Erythroblast (primary cell): ENCODE measurements around the gene ASIC4.

ENCODE experiments used
- DNase-seq, 2 experiments: peaks; one replicate each; lab custom pipeline; 2025; lab: John Stamatoyannopoulos, UW
- GATA1 ChIP-seq: IDR thresholded peaks from 2 replicates; pipeline ENCODE4 v1.6.1; 2011; ENCODE audit warnings: low read depth, mild to moderate bottlenecking, control low read depth, low read length, moderate library complexity
- POLR2A ChIP-seq: IDR thresholded peaks from 2 replicates; pipeline ENCODE4 v1.6.1; 2011; ENCODE audit warnings: mild to moderate bottlenecking, low read length

Gene ASIC4

DNA sequence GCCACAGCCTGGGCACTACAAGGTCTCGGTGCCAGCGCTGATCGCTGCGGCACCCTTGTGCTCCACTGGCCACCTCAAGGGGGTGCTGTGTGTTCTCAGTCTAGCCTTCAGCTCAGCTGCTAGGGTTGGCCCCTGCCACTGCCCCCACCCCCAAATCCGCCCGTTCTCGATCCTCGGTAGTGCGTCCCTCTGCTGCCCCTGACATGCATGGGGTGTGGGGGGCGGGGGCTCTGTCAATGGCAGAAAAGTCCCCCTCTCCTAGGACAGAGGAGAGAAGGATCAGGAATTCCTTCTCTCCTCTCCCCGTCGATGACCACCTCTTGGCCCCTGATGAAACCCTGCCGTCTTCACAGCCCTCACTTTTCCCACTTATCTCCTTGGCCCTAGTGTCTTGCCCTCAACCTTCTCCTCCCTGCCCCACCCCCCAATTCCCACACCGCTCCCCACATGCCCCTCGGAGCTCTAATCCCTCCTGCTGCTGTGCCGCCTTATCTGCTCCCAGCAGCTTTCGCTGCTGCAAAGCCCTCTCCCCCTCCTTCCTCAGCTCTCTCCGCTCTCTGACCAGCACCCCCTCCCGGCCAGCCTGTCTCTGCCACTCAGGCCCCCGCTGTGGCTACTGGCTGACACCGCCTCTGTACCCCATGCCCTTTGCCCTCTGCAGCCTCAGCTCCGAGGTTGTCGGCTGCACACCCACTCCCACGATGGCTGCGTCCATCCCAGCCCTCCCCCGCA is 4.3 kb upstream of the ASIC4 start:
- peak; percentile 56 for TF ChIP-seq GATA1
- TF ChIP-seq POLR2A: no peak
- DNase-seq: peak; percentile 93 to 95

DNA sequence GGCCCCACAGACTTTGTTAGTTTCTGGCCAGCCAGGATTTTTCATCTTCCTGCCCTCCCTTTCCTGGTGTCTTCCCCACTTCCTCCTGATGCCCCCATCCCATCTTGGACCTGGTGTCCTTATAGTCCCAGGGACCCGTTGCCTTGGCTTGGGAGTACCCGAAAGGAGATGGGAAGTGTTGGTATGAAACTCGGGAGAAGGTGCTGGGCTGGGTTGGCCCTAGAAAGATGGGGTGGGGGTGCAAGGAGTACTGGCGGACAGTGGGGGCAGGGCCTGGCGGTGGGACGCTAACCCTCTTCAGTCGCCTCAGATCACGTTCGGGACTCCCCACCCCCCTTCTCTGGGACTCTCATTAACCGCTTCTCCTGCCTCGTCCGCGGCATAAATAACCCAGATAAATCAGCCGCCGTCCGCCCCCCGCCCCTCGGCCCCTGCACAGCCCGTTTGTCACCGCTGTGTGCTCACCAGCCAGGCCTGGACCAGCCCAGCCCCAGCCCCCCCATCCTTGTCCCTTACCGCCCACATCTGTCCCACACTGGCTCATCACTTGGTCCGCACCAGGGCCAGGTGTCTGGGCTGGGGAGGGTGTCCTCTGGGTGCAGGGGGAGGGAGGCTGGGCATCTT is 3.7 kb upstream of the ASIC4 start:
- TF ChIP-seq GATA1: no peak
- no peak for TF ChIP-seq POLR2A
- peak; percentile 35 to 50 for DNase-seq

DNA sequence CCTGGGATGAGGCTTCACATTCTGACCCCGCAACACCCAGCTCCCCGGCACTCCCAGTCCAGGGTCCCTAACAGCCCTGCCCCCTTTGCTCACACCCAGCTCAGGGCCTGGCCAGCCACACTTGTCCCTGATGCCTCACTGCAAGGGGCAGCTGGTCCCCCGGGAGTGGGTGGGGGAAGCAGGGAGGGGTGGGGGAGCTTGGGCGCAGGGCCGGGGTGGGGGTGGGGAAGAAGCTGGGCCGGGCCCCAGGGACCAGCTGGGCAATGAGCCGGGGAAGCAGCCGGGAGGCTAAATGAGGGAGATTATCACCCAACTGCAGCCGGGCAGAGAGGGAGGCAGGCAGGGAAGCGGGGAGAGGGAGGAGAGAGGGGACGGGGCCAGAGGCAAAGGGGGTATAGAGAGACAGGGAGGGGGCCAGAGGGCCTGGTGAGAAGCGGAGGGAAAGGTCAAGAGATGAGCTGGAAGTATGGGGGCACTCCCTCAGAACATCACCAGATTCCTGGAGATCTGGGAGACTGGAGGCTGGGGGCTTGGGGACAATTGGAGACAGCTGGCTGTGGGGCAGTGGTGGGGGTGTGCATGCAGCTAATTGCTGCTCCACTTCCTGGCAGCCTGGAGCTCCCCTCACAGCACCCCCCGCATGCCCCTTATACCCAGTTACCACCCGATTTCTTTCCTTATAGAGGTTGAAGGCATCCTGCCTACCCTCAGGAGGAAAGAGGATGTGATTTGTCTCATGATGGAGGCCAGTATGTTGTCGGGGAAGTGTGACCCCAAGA is 2.5 kb upstream of the ASIC4 start:
- DNase-seq: peak; percentile 74 to 75
- no peak for TF ChIP-seq GATA1
- TF ChIP-seq POLR2A: no peak

DNA sequence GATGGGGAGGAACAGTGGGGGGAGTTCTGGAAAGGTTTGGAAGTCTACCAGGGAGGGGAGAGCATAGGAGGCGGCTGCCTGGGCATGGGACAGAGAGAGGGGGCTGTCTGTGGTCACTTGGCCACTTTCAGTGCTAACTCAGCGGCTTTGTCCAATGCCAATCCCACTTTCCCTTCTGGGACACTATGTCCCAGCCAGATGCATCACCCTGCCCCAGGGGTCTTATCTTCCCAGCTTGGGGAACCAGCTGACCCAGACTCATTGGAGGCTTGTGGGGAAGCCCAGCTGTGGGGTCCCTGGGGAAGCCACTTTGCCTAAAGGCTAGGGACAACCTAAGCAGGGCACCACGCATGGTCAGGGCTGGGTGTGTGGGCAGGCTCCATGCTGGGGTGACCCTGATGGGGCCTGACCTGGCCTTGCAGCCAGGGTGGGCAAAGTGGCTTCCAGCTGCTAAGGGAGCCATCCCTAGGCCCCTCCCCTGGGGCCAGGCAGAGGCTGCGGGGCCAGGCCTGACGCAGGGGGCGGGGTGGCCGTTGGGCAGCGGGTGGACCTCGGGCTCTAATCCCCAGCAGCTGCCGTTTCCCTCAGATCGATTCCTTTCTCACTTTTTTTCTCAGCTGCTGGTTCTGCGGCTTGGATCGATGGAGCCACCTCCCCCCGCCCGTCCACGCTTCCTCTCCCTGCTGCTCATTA is 1.6 kb upstream of the ASIC4 start:
- DNase-seq: peak; percentile 36 to 39
- TF ChIP-seq GATA1: no peak
- no peak for TF ChIP-seq POLR2A

DNA sequence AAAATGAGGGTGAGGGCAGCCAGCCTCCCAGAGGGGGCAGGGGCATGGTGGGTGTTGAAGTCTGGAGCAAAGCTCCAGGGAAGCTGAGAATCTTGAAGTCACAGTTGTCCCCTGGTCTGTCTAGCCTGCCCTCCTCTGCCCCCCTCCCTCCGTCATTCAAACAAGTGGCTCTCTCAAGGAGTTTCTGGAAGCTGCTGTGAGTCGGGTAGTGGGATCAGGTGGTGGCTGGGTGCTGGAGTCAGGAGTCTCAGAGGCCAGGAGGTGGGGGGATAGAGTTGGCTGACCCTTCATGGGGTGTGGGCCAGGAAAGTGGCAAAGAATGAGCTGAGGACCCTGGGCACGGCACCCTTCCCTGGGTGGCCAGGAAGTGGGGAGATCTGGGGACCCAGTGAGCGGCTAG is 495 bp upstream of the ASIC4 start:
- peak; percentile 46 to 64 for DNase-seq
- TF ChIP-seq POLR2A (no peak), GATA1 (no peak)

DNA sequence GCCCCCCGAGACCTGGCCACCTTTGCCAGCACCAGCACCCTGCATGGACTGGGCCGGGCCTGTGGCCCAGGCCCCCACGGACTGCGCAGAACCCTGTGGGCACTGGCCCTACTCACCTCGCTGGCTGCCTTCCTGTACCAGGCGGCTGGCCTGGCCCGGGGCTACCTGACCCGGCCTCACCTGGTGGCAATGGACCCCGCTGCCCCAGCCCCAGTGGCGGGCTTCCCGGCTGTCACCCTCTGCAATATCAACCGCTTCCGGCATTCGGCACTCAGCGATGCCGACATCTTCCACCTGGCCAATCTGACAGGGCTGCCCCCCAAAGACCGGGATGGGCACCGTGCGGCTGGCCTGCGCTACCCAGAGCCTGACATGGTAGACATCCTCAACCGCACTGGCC is 554 bp downstream of the ASIC4 start:
- TF ChIP-seq GATA1 (no peak), POLR2A (no peak)
- DNase-seq: no peak

DNA sequence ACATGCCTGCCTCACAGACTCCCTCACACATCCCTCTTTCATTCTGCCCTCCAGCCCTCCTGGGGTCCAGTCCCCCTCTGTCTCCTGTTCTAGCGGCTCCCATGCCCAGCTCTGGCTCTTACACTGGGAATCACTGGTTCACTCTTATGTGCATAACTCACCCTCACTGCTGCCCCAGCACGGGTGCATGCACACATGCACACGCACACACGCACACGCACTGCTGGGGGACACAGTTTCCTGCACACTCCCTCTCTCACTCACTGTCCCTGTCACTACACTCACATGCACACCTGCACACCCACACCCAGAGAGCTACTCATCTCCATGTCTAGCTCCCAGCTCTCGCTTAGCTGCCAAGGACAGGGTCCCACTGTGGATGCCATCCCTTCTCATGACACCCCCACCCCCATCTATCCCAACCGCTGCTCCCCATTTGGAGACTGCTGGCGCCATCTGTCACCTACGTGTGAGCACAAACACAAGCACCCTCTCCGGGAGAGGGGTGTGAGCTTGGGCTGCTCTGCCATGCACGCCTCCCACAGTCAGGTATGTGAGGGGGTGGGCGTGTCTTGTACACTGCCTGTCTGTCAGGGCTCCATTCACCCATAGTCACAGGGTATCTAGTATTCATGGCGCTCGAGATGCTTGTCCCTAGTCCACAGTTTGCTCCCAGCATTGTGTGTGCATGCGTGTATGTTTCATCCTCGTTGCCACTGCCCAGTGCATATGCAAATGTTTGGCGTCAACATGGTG is 1.8 kb downstream of the ASIC4 start:
- DNase-seq: no peak
- TF ChIP-seq GATA1 (no peak), POLR2A (no peak)

DNA sequence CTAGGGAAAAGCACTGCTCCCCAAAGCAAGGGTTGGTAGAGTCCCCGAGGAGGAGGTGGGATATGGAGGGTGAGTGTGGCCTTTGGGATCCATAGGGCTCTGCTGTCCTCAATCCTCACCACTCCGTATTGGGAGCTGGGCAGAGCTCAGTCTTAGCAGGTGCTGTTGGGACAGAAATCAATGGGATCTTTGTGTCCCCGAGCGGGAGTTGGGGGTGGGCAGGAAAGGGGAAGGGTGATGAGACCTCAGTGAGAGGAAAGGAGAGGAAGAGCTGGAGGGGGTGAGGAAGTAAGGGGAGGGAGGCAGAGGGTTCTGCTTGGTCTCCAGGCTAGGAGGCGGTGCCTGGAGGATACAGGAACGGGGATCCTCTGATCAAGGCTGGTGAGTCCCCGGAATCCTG is 2.6 kb downstream of the ASIC4 start:
- no peak for DNase-seq
- TF ChIP-seq GATA1 (no peak), POLR2A (no peak)

DNA sequence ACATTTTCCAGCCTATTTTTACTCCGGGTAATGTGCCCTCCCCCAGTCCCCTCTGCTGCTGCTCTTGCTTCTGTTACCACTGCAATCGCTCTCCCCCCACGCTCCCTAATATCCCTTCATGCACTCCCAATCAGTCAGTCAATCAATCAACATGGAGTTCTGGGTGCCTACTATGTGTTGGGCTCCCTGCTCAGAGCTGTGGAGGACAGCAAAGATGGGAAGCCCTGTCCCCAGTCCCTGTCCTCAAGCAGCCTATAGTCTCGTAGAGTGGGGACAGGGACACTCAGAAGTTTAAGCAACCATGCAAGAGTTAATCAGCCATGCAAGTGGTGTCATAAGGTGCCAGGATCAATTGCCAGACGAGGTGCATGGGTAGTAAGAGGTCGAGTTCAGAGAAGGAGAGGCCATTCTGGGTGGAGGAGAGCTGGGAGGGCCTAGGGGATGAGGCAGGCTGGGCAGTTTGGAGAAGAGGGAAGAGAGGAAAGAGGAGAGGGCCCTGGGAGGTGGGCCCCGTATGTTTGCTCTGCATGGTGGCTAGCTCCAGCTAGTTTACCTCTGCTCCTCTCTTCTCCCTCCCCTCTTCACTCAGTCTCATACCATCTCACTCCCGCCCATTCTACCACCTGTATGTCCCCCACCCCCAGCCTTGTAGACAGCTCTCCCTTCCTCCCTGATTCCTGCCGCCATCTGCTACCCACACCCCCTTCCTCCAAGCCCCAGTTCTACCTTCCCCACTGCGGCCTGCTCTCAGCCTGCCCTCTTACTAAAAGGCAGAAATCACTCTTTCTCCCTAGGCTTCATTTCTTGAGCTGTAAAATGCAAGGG is 3.9 kb downstream of the ASIC4 start:
- DNase-seq: no peak
- TF ChIP-seq POLR2A (no peak), GATA1 (no peak)

DNA sequence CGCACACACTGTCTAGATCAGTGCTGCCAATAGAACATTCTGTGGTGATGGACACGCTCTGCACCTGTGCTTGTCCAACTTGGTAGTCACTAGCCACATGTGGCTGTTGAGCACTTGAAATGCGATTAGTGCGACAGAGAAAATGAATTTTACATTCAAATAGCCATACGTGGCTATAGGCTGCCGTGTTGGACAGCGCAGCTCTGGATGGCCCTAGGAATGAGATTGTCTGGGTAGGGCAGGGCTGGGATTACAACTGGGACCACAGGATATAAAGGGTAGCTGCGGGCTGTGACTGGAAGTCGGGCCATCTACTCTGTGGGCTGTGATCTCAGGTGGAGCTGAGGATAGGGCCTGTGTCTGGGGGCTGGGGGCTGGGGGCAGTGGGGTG is 5.2 kb downstream of the ASIC4 start:
- TF ChIP-seq POLR2A (no peak), GATA1 (no peak)
- DNase-seq: no peak

DNA sequence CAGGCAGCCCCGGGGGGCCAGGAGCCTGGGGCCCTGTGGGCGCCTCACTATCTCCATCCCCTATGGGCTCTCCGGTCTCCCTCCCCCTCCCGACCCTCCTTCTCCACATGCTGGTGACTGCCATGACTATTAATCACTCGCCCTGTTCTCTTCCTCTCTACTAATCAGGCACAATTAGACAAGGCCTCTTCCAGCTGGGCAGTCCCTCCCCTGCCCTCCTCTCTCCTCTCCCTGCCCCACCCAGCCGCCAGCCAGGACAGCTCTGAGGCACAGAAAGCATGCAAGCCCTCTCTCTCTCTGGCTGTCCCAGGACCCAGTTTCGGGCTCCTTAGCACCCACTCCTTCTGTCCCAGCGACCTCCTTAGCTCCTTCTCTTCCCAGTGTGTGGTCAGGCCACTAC is 5.8 kb downstream of the ASIC4 start:
- peak; percentile 58 to 66 for DNase-seq
- TF ChIP-seq GATA1 (no peak), POLR2A (no peak)
